Measurements from ENCODE around the gene CCDC88A. TPM values are rescaled to one million over a fixed set of nuclear protein-coding genes. Genes with fewer than 3 reads are reported as not detected.

CCDC88A gene
- total and polyA plus RNA-seq, 2 donors from 2014 or later: 8.2 to 47.6 TPM

DNA sequence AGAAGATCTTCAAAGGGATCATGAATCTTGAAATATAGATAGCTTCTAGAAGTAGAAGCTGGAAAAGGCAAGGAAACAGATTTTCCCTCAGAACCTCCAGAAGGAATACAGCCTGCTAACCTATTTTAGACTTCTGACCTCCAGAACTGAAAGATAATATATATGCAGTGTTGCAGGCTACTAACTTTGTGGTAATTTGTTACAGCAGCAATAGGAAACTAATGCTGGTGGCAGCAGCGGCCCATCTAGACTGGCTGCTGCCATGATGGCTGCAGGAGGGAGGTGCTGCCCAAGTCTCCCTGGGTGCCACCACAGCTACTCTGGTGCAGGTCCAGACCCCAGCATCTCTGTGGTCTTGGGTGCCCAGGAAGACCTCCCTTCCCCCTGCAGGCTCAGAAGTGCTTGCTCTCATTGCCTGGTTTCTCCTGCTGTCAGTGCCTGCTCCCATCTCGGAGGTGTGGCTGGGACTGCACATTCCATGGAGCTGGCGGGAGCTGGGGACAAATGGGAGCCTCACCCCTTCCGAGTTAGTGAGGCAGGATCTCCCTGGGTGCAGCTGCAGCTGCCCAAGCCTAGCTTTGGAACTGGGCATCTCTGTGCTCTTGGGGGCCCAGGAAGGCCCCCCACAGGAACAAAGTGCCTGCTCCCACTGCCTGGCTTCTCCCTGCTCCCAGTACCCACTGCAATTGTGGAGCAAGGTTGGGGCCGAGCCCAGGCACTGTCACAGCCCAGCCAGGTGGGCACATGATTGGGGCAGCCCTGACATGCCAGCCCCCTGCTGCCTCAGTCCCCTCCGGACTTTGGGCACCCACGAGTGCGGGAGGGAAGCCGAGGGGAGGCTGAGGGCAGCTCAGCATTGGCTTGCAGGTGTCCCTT, 18.1 kb upstream of the CCDC88A start:
- Histone ChIP-seq H3K9me3 (ENCODE audit: control insufficient read depth in 2 of 3, insufficient read depth in 1 of 3, low read length in 3 of 3) (no peaks in the 10 kb centered on the region), H3K36me3 (ENCODE audit: control insufficient read depth in 2 of 3, insufficient read depth in 3 of 3, low read length in 3 of 3) (no peaks in the 10 kb centered on the region), H3K27ac (ENCODE audit: low read depth in 2 of 2, low read length in 2 of 2) (no peak overlapping the region), H3K9ac (ENCODE audit: low read length in 3 of 3) (no peak overlapping the region), H3K4me1 (ENCODE audit: control insufficient read depth in 2 of 3, insufficient read depth in 2 of 3, low read depth in 1 of 3, low read length in 3 of 3) (no peaks in the 10 kb centered on the region), H3K4me3 (ENCODE audit: low read length in 3 of 3) (no peak overlapping the region), H3K27me3 (ENCODE audit: control insufficient read depth, insufficient read depth, low read length) (no peaks in the 10 kb centered on the region)
- DNase-seq: no peak
- no peak for FAIRE-seq
- intact Hi-C loops (cut with DNase I): no loop called here
- TF ChIP-seq, protein P1, sequence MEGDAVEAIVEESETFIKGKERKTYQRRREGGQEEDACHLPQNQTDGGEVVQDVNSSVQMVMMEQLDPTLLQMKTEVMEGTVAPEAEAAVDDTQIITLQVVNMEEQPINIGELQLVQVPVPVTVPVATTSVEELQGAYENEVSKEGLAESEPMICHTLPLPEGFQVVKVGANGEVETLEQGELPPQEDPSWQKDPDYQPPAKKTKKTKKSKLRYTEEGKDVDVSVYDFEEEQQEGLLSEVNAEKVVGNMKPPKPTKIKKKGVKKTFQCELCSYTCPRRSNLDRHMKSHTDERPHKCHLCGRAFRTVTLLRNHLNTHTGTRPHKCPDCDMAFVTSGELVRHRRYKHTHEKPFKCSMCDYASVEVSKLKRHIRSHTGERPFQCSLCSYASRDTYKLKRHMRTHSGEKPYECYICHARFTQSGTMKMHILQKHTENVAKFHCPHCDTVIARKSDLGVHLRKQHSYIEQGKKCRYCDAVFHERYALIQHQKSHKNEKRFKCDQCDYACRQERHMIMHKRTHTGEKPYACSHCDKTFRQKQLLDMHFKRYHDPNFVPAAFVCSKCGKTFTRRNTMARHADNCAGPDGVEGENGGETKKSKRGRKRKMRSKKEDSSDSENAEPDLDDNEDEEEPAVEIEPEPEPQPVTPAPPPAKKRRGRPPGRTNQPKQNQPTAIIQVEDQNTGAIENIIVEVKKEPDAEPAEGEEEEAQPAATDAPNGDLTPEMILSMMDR (IDR thresholded peaks at IDR 0.05; ENCODE audit: borderline replicate concordance, extremely low read depth, insufficient read depth): no peak

DNA sequence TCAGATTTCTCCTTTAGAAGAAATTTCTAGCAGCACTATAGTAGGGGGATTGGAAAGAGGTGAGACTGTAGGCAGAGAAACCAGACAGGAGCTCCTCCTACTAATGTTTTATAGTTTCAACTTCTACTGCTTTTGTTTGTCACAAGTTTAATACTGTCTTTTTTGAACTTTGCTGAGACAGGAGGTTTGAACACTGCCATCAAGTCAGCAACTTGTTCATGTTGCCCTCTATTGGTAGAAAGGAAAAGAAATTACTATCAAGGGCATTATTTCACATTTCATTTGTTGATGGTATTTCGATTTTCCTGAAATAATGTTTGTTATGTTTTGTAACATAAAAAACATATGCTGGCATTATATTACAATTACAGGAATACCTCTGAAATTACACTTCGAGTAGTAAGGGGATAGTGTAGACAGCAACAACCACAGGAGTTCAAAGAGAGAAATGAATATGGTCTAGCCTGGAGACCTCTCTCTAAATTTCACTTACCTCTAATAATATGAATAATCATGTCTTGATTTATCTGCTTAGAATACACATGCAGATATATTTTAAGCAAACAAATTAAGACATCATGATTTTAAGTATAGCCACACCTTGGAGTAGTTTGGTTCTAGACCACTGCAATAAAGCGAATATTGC, 12.4 kb upstream of the CCDC88A start:
- intact Hi-C loops (cut with DNase I): no loop called here
- DNase-seq (peak in 1 of 5 donors; percentile 25), FAIRE-seq (peak; percentile 70)

DNA sequence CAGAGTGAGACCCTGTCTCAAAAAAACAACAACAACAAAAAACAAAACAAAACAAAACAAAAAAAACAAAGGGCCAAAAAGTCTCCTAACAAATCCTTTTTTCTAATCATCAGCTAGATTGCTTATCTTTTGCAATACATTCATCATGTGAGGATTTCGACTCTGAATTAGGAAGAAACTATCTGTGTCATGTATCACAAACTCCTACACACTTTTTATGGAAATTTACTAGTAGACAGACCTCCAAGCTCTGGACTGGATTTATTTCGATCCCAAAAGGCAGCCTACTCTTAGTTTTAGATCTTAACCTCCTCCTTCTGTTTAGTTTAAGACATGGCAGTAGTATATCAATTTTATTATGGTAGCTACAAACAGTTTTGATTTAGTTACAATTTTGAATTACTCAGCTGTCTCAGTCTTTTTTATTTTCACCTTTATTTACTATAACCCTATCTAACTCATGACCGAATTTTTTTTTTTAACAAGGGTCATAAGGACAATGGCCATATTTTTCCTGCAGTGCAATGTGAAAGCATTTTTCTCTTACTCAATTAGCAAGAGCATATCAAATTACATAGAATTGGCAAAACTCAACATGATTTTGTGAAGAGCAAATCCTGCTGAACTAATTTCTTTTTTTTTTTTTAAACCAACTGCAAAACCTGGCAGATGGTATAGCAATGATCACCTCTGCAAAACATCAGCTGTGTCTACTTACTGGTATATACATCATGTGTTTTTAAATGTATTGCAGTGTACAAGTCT, 10.7 kb upstream of the CCDC88A start:
- Histone ChIP-seq H3K4me1 (ENCODE audit: control insufficient read depth in 2 of 3, insufficient read depth in 2 of 3, low read depth in 1 of 3, low read length in 3 of 3) (no peaks in the 10 kb centered on the region), H3K27me3 (ENCODE audit: control insufficient read depth, insufficient read depth, low read length) (no peaks in the 10 kb centered on the region), H3K9ac (ENCODE audit: low read length in 3 of 3) (no peak overlapping the region), H3K27ac (ENCODE audit: low read depth in 2 of 2, low read length in 2 of 2) (no peak overlapping the region), H3K4me3 (ENCODE audit: low read length in 3 of 3) (no peak overlapping the region), H3K36me3 (ENCODE audit: control insufficient read depth in 2 of 3, insufficient read depth in 3 of 3, low read length in 3 of 3) (no peaks in the 10 kb centered on the region), H3K9me3 (ENCODE audit: control insufficient read depth in 2 of 3, insufficient read depth in 1 of 3, low read length in 3 of 3) (no peaks in the 10 kb centered on the region)
- FAIRE-seq: no peak
- intact Hi-C loops (cut with DNase I): no loop called here
- TF ChIP-seq, protein P1 (IDR thresholded peaks at IDR 0.05; ENCODE audit: borderline replicate concordance, extremely low read depth, insufficient read depth): no peak
- DNase-seq: peak in 1 of 5 donors; percentile 44

More for the DNA sequence above, 12.4 kb upstream of the CCDC88A start:
- Histone ChIP-seq H3K9me3 (ENCODE audit: control insufficient read depth in 2 of 3, insufficient read depth in 1 of 3, low read length in 3 of 3) (no peaks in the 10 kb centered on the region), H3K4me3 (ENCODE audit: low read length in 3 of 3) (no peak overlapping the region), H3K4me1 (ENCODE audit: control insufficient read depth in 2 of 3, insufficient read depth in 2 of 3, low read depth in 1 of 3, low read length in 3 of 3) (no peaks in the 10 kb centered on the region), H3K27me3 (ENCODE audit: control insufficient read depth, insufficient read depth, low read length) (no peaks in the 10 kb centered on the region), H3K27ac (ENCODE audit: low read depth in 2 of 2, low read length in 2 of 2) (no peak overlapping the region), H3K36me3 (ENCODE audit: control insufficient read depth in 2 of 3, insufficient read depth in 3 of 3, low read length in 3 of 3) (no peaks in the 10 kb centered on the region), H3K9ac (ENCODE audit: low read length in 3 of 3) (no peak overlapping the region)
- TF ChIP-seq, protein P1 (IDR thresholded peaks at IDR 0.05; ENCODE audit: borderline replicate concordance, extremely low read depth, insufficient read depth): peak; percentile 57
